Left hindlimb (tissue), 1 donor: ENCODE results near the gene MOV10L1.
A peak's percentile ranks its signal among the peaks of the same experiment; 100 is the strongest.
"Not testable (repeated sequence)": the region's sequence is repeated elsewhere in the genome, so short reads cannot be mapped to it uniquely, and the experiment has no call there.

ENCODE experiments used
- DNase-seq: peaks from one replicate; pipeline ENCODE4 v3.0.0-alpha.2; 2018

The MOV10L1 gene

GRCh38 chr22:50078761-50079160 lies 11.0 kb upstream of the MOV10L1 start:
- DNase-seq, result no peak

GRCh38 chr22:50080077-50080465 lies 9.7 kb upstream of the MOV10L1 start:
- no peak for DNase-seq

DNA sequence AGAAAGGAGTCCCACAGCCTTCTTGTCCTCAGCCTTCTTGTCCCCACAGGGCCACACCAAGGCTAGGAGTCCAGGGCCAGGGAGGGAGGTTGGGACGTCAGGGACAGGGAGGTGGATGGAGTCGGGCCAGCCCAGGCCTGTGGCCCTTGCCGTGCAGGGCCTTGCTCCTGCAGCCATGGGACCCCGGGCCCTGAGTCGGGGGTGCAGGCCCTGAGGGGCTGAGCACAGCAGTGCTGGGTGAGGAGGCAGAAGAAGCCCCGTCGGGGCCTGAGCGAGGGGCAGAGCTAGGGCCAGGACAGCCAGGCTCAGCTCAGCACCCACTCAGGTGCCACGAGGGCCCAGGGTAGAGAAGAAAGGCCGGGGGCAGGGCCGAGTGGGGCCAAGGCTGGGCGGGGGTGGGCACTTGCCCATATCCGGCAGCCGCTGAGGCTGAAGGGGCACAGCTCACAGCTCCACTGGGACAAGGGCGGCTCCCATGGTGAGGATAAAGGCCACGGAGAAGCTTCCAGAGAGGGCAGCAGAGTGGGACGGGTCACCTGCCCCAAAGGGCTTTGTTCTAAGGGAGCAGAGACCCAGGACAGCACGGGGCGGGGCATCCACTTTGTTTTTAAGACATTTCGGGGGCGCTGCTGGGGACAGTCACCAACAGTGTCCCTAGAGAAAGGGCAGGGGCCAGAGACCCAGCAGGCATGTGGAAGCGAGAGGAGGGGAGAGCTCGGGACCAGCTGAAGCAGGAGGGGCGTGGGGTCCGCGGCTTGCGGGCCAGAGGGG lies 8.2 kb upstream of the MOV10L1 start:
- no peak for DNase-seq

- no peak for DNase-seq
These were observed 7.5 kb upstream of the MOV10L1 start for GRCh38 chr22:50082197-50082715.

DNA sequence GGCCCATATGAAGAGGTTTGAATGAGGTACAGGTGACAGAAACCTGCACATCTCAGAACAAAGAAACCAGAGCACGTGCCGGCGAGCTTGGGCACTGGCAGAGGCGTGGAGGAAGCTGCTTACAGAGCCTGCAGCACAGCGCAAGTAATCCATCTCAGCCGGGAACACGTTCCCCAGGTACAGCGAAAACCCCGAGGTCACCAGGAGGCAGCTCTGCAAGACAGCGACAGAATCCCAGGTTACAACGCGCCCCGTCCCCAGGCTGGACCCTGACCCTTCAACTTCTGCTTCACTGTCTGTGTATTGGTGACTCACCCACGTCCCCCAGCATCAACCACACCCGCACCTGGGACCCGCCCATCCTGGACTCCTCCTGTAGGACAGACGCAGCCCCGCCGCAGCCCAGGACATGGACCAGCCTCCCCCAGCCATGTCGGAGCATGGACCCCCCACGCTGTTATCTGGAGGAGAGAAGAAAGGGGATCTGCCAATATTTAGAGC lies 6.8 kb upstream of the MOV10L1 start:
- no peak for DNase-seq

DNA sequence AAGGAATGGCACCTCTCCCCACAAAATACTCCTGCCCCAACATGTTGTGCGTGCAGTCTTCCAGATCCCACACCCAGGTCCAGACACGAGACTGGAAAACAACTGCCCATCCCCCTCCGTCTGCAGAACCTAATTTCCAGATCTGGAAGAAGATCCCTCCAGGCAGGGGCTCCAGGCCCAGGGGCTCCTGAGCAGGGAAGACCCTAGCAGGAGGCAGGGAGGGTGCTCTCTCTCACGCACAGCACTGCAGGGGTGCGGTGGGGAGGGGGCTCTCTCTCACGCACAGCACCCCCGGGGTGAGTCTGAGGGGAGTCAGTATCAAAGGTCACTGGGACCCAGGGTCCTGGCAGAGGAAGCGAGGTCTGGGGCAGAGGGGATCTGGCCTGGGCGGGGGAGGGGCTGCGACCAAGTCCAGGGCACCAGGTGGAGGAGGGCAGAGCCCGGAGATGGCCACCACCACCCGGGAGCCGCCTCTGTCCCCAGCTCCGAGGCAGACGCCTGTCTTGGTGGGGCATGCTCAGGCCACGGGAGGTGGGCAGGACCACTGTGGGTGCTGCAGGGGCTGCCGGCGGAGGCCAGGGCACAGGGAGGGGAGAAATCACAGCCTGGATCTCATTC lies 6.2 kb upstream of the MOV10L1 start:
- DNase-seq, result no peak

- no peak for DNase-seq
These were observed 5.7 kb upstream of the MOV10L1 start for GRCh38 chr22:50084080-50084477.

DNA sequence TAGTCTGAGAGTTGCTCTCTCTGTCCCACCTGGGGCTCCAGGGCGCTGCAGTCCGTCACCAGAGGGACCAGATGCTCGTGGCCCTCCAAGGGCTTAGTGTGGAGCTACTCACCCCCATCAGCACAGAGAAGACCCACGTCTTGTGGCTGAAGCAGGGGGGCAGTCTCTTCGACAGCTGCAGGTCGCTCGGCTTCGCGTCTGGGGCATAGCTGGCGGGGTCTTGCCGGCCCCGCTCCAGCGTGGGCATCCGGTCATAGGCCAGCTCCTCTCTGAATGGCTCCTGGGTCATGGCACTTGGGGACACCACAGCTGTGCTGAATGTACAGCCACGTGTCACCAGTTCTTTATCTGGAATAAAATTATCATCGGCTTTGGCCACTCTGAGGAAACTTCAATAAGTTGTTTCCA lies 5.2 kb upstream of the MOV10L1 start:
- DNase-seq, result no peak

DNA sequence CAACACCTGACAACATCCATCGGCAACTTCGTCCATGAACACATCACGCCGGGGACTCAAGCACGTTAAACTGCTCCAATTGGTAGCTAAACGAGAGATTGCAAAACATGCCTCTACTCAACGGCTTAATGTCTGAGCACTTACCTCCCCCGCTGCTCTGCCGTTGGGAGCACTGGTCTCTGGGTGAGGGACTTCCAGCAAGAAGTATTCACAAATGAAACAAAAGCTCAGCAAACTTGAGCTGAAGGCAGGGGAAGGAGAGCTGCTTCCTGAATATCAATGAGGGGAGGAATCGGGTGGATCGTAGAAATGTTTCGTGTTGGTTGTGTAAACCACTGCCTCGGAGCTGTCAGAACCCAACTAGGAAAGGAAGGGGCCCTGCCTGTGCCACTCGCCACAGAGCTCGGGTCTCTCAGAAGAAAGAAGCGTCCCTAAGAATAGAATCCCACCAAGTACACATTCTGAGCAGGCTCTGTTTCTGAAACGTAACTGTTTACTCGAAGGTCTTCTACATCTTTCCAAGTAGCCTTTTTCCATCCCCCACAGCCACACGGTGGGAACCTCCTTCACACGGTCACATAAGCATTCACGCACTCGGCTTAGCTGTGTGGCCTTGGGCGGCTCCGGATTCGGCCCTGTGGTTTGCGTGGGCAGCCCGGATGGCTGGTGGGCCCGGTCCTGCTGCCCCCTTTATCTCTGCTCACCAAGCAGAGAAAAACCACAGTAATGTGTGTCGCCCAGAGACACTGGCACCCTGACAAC lies 4.4 kb upstream of the MOV10L1 start, which contains the start of gene MLC1:
MLC1 (minus strand) TSS at position 216 of the 762 bp plus-strand sequence. CDS start 524 bp downstream, outside the sequence.
- peak; percentile 57 for DNase-seq

DNA sequence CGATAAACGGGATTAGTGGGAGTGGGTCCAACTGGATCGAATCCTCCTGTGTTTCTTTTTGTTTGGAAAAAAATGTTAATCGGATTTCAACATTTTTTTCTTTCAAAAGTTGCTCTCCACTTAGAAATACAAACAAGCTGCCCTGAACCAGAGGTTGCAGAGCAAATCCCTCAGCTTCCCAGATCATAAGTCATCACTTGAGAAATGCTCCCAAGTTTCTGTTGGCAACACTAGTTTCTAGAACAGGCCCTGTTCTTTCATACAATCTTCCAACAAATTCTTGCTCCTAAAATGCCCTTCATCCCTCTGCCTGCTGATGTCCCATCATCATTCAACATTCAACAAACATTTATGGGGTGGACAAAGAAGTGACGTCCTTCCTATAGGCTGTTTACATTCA lies 3.3 kb upstream of the MOV10L1 start:
- no peak for DNase-seq

- DNase-seq, result not testable (repeated sequence)
These were observed 2.8 kb upstream of the MOV10L1 start for GRCh38 chr22:50086975-50087374.

GRCh38 chr22:50087646-50088045 lies 2.2 kb upstream of the MOV10L1 start:
- no peak for DNase-seq

- DNase-seq, result no peak
These were observed 1.7 kb upstream of the MOV10L1 start for GRCh38 chr22:50088096-50088495.

GRCh38 chr22:50089231-50089630 lies 575 bp upstream of the MOV10L1 start:
- no peak for DNase-seq

- DNase-seq, result no peak
These were observed 557 bp downstream of the MOV10L1 start for GRCh38 chr22:50090412-50090714.

DNA sequence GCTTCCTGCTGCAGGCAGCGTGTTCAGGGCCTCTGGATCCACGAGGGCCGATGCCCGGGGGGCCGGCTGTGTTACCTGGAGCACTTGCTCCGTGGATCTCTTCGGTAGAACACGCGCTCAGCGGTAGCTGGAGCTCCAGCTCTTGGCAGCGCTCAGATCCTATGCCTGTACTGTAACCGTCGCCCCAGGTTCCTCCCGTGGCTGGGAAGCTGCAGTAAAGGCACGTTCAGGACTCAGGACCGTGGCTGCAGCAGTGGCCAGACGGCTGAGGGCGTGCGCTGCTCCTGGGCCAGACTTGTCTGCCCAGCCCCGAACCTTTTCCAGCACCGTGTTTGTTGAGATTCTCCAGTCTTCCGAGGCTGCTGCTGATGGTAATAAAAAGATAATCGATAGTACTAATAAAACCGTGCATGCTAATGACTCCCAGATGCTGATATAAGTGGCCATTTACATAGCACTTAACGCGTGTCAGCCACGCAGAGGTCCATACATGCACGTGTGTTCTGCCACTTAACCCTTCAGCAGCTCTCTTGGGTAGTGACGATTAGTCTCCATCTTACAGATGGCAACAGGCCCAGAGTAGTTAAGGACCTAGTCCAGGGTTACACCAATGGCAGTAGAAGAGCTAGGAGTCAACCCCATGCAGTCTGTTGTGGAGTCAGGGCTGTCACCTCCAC lies 1.4 kb downstream of the MOV10L1 start:
- no peak for DNase-seq

- DNase-seq, result no peak
These were observed 2.5 kb downstream of the MOV10L1 start for GRCh38 chr22:50092342-50092741.

- no peak for DNase-seq
These were observed 8.2 kb downstream of the MOV10L1 start for GRCh38 chr22:50098052-50098451.

DNA sequence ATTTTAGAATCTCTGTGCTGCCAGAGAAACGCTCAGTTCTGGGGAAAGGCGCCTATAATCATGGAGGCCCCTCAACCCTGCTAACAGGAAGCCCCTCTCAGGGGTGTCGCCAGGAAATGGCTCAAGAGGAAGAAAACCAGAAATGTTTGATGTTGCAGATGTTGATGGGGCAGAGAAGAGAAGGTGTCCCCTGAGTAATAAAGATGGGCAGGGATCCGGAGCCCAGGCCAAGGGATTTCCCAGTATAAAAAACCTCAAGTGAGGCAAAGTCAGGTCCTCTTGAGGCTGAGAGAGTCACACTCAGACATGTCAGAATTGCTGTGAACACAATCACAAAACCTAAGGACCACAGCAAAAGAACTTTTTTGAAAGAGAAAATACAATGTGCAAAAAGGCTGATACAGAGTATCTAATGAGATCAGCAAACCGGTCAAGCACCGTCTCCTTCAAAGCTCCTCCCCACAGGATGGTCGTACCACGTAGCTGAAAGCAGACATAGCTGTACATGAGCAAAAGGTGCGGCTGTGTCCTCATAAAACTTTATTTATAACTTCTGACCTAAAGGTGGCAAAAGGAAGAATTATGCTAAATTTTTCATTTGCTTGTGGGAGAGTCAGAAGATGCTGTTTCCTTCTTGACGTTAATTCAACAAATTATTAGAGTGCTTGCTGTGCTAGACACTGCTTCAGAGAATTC lies 12.2 kb downstream of the MOV10L1 start:
- DNase-seq, result no peak

DNA sequence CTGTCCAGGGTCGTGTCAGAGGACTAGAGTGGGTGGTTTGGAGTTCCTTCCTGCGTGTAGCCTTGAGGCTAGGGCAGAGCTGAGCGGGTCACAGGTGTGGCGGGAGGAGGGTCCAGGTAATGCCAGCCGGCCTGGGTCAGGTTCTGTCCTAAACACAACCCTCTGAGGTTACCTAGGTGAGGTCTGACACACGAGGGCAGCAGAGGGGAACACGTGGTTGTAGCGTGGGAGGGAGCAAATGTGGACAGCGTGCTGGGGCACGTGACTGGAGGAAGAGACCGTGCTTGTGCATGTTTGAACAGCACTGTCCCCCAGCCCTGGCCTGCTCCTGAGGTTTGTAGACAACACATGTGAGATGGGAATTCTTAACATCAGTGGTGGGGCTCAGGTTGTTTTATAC lies 13.1 kb downstream of the MOV10L1 start:
- no peak for DNase-seq

DNA sequence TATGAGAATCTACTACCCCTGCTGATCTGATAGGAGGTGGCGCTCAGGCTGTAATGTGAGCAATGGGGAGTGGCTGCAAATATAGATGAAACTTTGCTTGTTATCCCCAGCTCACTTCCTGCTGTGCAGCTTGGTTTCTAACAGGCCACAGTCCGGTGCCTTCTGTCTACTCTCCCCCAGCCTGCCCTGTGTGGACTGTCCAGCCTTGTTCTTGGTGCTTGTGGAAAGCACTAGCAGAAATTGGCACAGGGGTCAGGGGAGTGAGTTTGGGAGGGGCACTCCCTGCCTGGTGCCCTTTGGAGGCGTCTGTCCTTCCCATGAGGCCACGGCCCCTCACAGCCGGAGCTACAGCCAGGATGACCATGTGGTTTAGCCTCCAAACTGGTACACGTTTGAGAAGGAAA lies 14.3 kb downstream of the MOV10L1 start:
- DNase-seq, result no peak
